ENCODE results near the gene ZFHX3. TPM values are rescaled to one million over a fixed set of nuclear protein-coding genes. Genes with fewer than 3 reads are reported as not detected.

The ZFHX3 gene
- total and polyA plus RNA-seq, 4 donors = 1.5 to 5.9 (median 3.0) TPM

GRCh38 chr16:72794986-72795385 is 252.9 kb downstream of the ZFHX3 start:
- no peaks in the 10 kb centered on the region for H3K4me1 ChIP-seq (ENCODE audit: control insufficient read depth in 4 of 4, insufficient read depth in 4 of 4, low read length in 3 of 4)
- H3K27ac ChIP-seq (ENCODE audit: low read depth in 1 of 2, low read length in 2 of 2) = no peak overlapping the region
- H3K27me3 ChIP-seq (ENCODE audit: control insufficient read depth in 4 of 4, insufficient read depth in 4 of 4, low read length in 3 of 4) = no peaks in the 10 kb centered on the region
- no peak overlapping the region for H3K9ac ChIP-seq (ENCODE audit: low read depth in 1 of 2, low read length in 2 of 2)
- H3K36me3 ChIP-seq (ENCODE audit: control insufficient read depth in 4 of 4, insufficient read depth in 3 of 4, low read depth in 1 of 4, low read length in 3 of 4) = peaks cover 7 to 58% (median 26%) of the 10 kb centered on the region in 4 donors
- no peak for TF ChIP-seq FOXA1 (IDR thresholded peaks at IDR 0.05)
- TF ChIP-seq MAX (IDR thresholded peaks at IDR 0.05) = no peak
- H3K9me3 ChIP-seq (ENCODE audit: control insufficient read depth in 4 of 4, low read length in 3 of 4) = no peaks in the 10 kb centered on the region
- DNase-seq (ENCODE audit: low spot score) = no peak
- H3K4me3 ChIP-seq (ENCODE audit: low read depth in 1 of 3, low read length in 3 of 3) = no peak overlapping the region
- 96% methylated on average over 9 of the region's 9 CpGs for WGBS

- peaks cover 7 to 57% (median 20%) of the 10 kb centered on the region in 4 donors for H3K36me3 ChIP-seq (ENCODE audit: control insufficient read depth in 4 of 4, insufficient read depth in 3 of 4, low read depth in 1 of 4, low read length in 3 of 4)
- H3K4me1 ChIP-seq (ENCODE audit: control insufficient read depth in 4 of 4, insufficient read depth in 4 of 4, low read length in 3 of 4) = no peaks in the 10 kb centered on the region
- no peak for DNase-seq (ENCODE audit: low spot score)
- no peak overlapping the region for H3K27ac ChIP-seq (ENCODE audit: low read depth in 1 of 2, low read length in 2 of 2)
- 92% methylated on average over 13 of the region's 13 CpGs for WGBS
- H3K27me3 ChIP-seq (ENCODE audit: control insufficient read depth in 4 of 4, insufficient read depth in 4 of 4, low read length in 3 of 4) = no peaks in the 10 kb centered on the region
- H3K9ac ChIP-seq (ENCODE audit: low read depth in 1 of 2, low read length in 2 of 2) = no peak overlapping the region
- H3K4me3 ChIP-seq (ENCODE audit: low read depth in 1 of 3, low read length in 3 of 3) = no peak overlapping the region
- TF ChIP-seq SP1 (IDR thresholded peaks at IDR 0.05) (no peak), REST (IDR thresholded peaks at IDR 0.05) (no peak), ATF3 (IDR thresholded peaks at IDR 0.05) (no peak), JUND (IDR thresholded peaks at IDR 0.05) (no peak), NR2F2 (IDR thresholded peaks at IDR 0.05) (no peak), FOXA2 (IDR thresholded peaks at IDR 0.05) (no peak), TAF1 (conservative IDR thresholded peaks at IDR 0.05) (no peak), EGR1 (IDR thresholded peaks at IDR 0.05; ENCODE audit: low read depth in 2 of 2) (no peak), RXRA (IDR thresholded peaks at IDR 0.05) (no peak), GABPA (IDR thresholded peaks at IDR 0.05 in 1 of 2, conservative IDR thresholded peaks at IDR 0.05 in 1 of 2) (no peak), YY1 (IDR thresholded peaks at IDR 0.05) (no peak)
- H3K9me3 ChIP-seq (ENCODE audit: control insufficient read depth in 4 of 4, low read length in 3 of 4) = no peaks in the 10 kb centered on the region
Measured at GRCh38 chr16:72794319-72794718, 253.6 kb downstream of the ZFHX3 start.

GRCh38 chr16:72793716-72794115 is 254.2 kb downstream of the ZFHX3 start:
- no peak overlapping the region for H3K27ac ChIP-seq (ENCODE audit: low read depth in 1 of 2, low read length in 2 of 2)
- TF ChIP-seq RAD21 (IDR thresholded peaks at IDR 0.05) (no peak), EGR1 (IDR thresholded peaks at IDR 0.05; ENCODE audit: low read depth in 2 of 2) (no peak), HNF4G (IDR thresholded peaks at IDR 0.05) (no peak), FOXA1 (IDR thresholded peaks at IDR 0.05) (no peak), HNF4A (conservative IDR thresholded peaks at IDR 0.05) (no peak), JUND (IDR thresholded peaks at IDR 0.05) (no peak)

More at GRCh38 chr16:72793716-72794115, 254.2 kb downstream of the ZFHX3 start:
- WGBS = 97% methylated on average over 12 of the region's 12 CpGs
- no peak overlapping the region for H3K4me3 ChIP-seq (ENCODE audit: low read depth in 1 of 3, low read length in 3 of 3)
- no peaks in the 10 kb centered on the region for H3K4me1 ChIP-seq (ENCODE audit: control insufficient read depth in 4 of 4, insufficient read depth in 4 of 4, low read length in 3 of 4)
- H3K9me3 ChIP-seq (ENCODE audit: control insufficient read depth in 4 of 4, low read length in 3 of 4) = no peaks in the 10 kb centered on the region
- H3K36me3 ChIP-seq (ENCODE audit: control insufficient read depth in 4 of 4, insufficient read depth in 3 of 4, low read depth in 1 of 4, low read length in 3 of 4) = peaks cover 7 to 52% (median 15%) of the 10 kb centered on the region in 4 donors
- no peak for DNase-seq (ENCODE audit: low spot score)
- H3K27me3 ChIP-seq (ENCODE audit: control insufficient read depth in 4 of 4, insufficient read depth in 4 of 4, low read length in 3 of 4) = no peaks in the 10 kb centered on the region
- H3K9ac ChIP-seq (ENCODE audit: low read depth in 1 of 2, low read length in 2 of 2) = no peak overlapping the region

Data from liver (tissue), 9 donors.